ENCODE results near the gene HAUS5. TPM values are rescaled to one million over a fixed set of nuclear protein-coding genes. Genes with fewer than 3 reads are reported as not detected.

HAUS5 gene
- total and polyA plus RNA-seq, 2 of the 8 experiments (the other 6 are each of a cell fraction or from before 2014, with no cell fraction given) = 13.8 to 25.7 TPM

DNA sequence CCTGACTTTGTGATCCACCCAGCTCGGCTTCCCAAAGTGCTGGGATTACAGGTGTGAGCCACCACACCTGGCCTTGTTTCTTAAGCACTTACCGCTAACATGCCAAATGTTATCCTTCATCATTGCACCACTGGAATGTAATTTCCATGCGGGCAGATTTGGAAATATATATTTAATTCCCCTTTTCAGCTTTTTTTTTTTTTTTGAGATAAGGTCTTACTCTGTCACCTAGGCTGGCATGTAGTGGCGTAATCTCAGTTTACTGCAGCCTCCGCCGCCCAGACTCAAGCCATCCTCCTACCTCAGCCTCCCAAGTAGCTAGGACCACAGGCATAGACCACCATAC, 49.4 kb downstream of the HAUS5 start:
- Histone ChIP-seq H2BK20ac (ENCODE audit: low read length) (no peak overlapping the region), H2BK12ac (ENCODE audit: low read depth, low read length) (no peak overlapping the region), H2BK5ac (ENCODE audit: low read depth, low read length) (no peak overlapping the region), H3K27ac (ENCODE audit: low read depth, low read length) (no peak overlapping the region), H3K14ac (ENCODE audit: insufficient read length) (no peak overlapping the region), H3K9ac (replicated peaks in 1 of 4; ENCODE audit: extremely low read depth in 1 of 4, low read depth in 3 of 4, low read length in 3 of 4) (no peak overlapping the region), H3K9me3 (ENCODE audit: insufficient read depth in 2 of 2, low read depth in 1 of 2, low read length in 1 of 2) (no peaks in the 10 kb centered on the region), H2BK120ac (replicated peaks; ENCODE audit: low read depth, low read length) (no peak overlapping the region), H2AK5ac (ENCODE audit: low read depth, low read length) (no peak overlapping the region), H3K27me3 (replicated peaks in 1 of 4; ENCODE audit: control insufficient read depth in 3 of 4, extremely low read depth in 1 of 4, insufficient read depth in 3 of 4, low read length in 3 of 4) (no peaks in the 10 kb centered on the region), H3K4ac (replicated peaks; ENCODE audit: insufficient read length, low read depth, low read length) (no peak overlapping the region), H3K4me2 (ENCODE audit: insufficient read depth in 1 of 2, low read depth in 2 of 2, low read length in 2 of 2) (no peak overlapping the region), H4K20me1 (replicated peaks in 1 of 2; ENCODE audit: control insufficient read depth in 1 of 2, insufficient read depth in 2 of 2, low read length in 2 of 2) (peaks cover 0 to 6% of the 10 kb centered on the region in 2 experiments), H2AFZ (ENCODE audit: low read length) (no peak overlapping the region), H3K36me3 (ENCODE audit: control insufficient read depth in 2 of 4, insufficient read depth in 4 of 4, low read length in 3 of 4) (peaks cover 0 to 19% (median 13%) of the 10 kb centered on the region in 4 experiments; a peak in 5 of 8 replicates), H4K8ac (ENCODE audit: extremely low read depth, insufficient read depth, low read length) (no peak overlapping the region), H4K5ac (ENCODE audit: insufficient read length, low read depth, low read length) (no peak overlapping the region), H3K23ac (ENCODE audit: insufficient read length) (no peak overlapping the region), H2BK15ac (ENCODE audit: low read length) (no peak overlapping the region), H4K91ac (replicated peaks; ENCODE audit: insufficient read length, low read length) (no peak overlapping the region), H3K23me2 (ENCODE audit: low read depth, low read length) (no peaks in the 10 kb centered on the region), H3K79me2 (ENCODE audit: control insufficient read depth in 1 of 2, insufficient read depth in 2 of 2, low read length in 2 of 2) (no peaks in the 10 kb centered on the region), H3K18ac (ENCODE audit: extremely low read depth, low read length) (no peak overlapping the region), H3K4me3 (ENCODE audit: extremely low read depth in 1 of 4, insufficient read depth in 2 of 4, low read depth in 3 of 4, low read length in 4 of 4) (no peak overlapping the region), H3K4me1 (replicated peaks in 1 of 4; ENCODE audit: control insufficient read depth in 3 of 4, insufficient read depth in 4 of 4, low read length in 3 of 4) (no peaks in the 10 kb centered on the region), H3K79me1 (ENCODE audit: low read depth, low read length) (no peaks in the 10 kb centered on the region; the same call in 1 of the 2 replicates), H3K56ac (replicated peaks; ENCODE audit: insufficient read length, low read depth, low read length) (no peak overlapping the region)
- DNase-seq (ENCODE audit: low read depth in 1 of 2, low spot score in 2 of 2) (no peak), FAIRE-seq (no peak)
- no peak for TF ChIP-seq TEAD4 (IDR thresholded peaks at IDR 0.05; ENCODE audit: low read depth, low read length)
- ChIA-PET POLR2A (ENCODE audit: partially characterized antibody) (interaction anchor here (0.7 to 2.0 kb wide), 3 partner anchors 14 to 31 kb away, joined by 3 to 11 read pairs (median 3); partner anchors contain the start of gene COX6B1), CTCF (ENCODE audit: partially characterized antibody) (interaction anchor here (0.7 to 1.8 kb wide), 5 partner anchors 12 to 169 kb away, joined by 3 to 7 read pairs (median 4); no protein-coding TSS in a partner anchor)
- WGBS, 2 experiments (ENCODE audit: extremely low coverage in 1 of 2, insufficient coverage in 1 of 2, insufficient read length in 1 of 2, insufficient replicate concordance in 2 of 2, low coverage in 1 of 2, low lambda C conversion rate in 2 of 2, missing lambda C conversion rate in 1 of 2) = 89% methylated on average over 6 of the region's 6 CpGs; no CpG with 5 or more reads in 1 of the 2 experiments
